Measurements from ENCODE around the gene CAPN13.

GRCh38 chr2:30798536-30798991, 8.7 kb downstream of the CAPN13 start:
- TF ChIP-seq CTCF (IDR thresholded peaks at IDR 0.05) (no peak), POLR2A (IDR thresholded peaks at IDR 0.05) (no peak)

Measured in esophagus squamous epithelium (tissue), 4 donors.